D721Med (cell line): ENCODE results near the gene SZT2.

Source experiments
- DNase-seq: peaks from one replicate; pipeline ENCODE4 v3.0.0; 2011; ENCODE audit warnings: low spot score; ENCODE audit not compliant: insufficient read length
- FAIRE-seq: peaks from 2 replicates; lab custom pipeline; 2011; peaks lifted over from hg19 to GRCh38; lab: Jason Lieb, UNC
- TF ChIP-seq, protein P1 (sequence below): IDR thresholded peaks from 2 replicates; pipeline ENCODE4 v1.5.1; 2012; ENCODE audit warnings: mild to moderate bottlenecking, control low read depth; ENCODE audit not compliant: insufficient read depth; ENCODE audit errors: missing control alignments

The SZT2 gene

DNA sequence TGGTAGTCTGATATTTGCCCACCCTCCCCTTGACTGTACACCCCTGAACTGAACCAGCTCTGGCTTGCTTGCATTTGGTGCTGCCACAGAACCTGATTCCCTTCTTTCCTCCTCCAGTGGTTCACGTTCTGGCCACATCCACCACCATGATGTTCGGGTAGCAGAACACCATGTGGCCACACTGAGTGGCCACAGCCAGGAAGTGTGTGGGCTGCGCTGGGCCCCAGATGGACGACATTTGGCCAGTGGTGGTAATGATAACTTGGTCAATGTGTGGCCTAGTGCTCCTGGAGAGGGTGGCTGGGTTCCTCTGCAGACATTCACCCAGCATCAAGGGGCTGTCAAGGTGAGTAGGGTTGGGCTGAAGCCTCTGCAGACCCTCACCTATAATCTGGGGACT, 29.1 kb upstream of the SZT2 start:
- DNase-seq (no peak), FAIRE-seq (no peak)
- TF ChIP-seq, protein P1, sequence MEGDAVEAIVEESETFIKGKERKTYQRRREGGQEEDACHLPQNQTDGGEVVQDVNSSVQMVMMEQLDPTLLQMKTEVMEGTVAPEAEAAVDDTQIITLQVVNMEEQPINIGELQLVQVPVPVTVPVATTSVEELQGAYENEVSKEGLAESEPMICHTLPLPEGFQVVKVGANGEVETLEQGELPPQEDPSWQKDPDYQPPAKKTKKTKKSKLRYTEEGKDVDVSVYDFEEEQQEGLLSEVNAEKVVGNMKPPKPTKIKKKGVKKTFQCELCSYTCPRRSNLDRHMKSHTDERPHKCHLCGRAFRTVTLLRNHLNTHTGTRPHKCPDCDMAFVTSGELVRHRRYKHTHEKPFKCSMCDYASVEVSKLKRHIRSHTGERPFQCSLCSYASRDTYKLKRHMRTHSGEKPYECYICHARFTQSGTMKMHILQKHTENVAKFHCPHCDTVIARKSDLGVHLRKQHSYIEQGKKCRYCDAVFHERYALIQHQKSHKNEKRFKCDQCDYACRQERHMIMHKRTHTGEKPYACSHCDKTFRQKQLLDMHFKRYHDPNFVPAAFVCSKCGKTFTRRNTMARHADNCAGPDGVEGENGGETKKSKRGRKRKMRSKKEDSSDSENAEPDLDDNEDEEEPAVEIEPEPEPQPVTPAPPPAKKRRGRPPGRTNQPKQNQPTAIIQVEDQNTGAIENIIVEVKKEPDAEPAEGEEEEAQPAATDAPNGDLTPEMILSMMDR = no peak

DNA sequence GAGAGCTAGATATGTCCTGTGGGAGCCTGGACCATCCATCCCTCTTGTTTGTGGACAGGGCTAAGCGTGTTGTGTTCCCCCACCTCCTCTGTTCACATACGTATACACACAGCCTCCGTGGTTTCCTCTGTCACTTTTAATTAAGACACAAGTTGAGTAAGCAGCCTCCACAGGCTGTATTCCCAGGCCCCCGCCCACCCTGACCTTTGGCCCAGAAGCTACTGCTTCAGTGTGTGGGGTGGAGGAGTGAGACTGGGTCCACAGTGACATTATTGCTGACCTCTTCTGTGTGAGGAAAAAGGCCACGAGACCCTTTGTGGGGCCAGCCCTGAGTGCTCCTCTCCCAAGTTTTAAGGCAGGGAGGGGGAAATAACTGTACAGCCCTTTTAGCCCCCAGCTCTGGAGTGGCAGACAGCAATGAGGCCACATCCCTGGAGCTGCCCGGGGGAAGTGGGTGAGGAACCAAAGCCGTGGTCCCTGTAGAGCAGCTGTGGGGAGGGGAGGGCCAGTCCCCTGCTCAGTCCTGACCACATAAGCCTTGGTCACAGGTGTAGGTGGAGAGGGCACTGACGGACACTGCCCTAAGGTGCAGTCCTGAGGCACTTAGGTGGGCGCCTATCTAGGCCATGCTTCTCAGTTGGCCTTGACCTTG, 26.3 kb upstream of the SZT2 start:
- TF ChIP-seq, protein P1 = no peak
- DNase-seq (no peak), FAIRE-seq (no peak)

DNA sequence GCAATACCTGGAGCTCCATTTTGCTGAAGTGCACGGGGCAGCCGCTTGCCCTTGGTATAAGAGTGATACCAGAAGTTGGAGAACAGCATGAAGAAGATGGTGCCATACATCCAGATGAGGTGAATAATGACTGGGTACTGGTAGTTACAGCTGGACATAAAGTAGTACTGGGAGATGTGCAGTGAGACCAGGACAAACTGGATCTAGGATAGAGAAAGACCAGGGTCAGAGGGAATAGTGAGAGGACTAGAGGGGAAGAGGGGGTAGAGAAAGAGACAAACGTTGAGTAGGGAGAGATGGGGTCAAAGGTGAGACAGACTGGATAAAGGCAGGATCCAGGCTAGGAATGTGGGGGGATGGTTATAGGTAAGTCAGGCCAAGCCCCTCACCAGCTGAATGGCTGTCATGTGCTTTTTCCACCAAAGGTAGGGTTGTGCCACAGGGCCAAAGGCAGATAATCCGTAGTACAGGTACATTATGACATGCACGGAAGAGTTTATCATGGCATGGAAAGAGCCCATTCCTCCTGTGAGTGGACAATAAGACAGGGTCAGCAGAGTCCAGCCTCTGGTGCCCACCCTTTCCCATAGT, 25.7 kb upstream of the SZT2 start:
- TF ChIP-seq, protein P1 = no peak
- no peak for DNase-seq
- no peak for FAIRE-seq

DNA sequence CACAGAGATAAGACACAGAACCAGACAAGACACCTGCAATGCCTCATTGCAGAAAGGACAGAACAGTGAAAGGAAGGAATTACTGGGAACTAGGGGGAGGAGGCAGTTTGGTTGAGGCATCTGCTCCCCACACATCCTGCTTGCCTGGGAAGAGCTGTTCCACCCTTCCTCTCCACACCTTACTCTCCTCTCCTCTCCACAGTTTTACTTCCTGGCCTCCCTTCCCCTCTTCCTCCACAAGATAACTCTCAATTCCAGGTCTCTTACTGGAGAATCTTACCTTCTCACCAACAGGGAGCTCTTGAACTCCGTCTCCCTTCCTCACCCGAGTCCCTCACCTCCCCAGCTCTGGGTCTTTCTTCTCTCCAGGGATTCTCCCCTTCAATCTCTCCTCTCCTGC, 24.0 kb upstream of the SZT2 start:
- DNase-seq (no peak), FAIRE-seq (no peak)
- TF ChIP-seq, protein P1 = no peak

DNA sequence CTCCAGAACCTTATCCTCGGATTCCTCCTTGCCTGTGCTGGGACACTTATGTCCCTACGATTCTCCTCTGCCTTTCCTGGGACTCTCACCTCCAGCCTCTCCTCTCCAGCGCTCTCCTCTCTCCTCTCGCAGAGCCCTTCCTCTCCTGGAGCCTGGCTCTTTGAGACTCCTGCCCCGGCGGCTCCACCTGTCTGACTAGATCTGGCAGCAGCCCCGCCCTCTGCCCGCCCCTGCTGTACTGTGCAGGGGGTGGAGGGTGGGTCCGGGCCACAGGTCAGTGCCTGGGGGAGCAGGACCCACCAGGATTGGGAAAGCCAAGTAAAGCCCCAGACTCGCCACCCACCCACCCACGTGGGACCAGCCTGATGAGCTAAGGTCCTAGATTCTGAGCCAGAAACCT, 23.5 kb upstream of the SZT2 start:
- DNase-seq (no peak), FAIRE-seq (no peak)
- TF ChIP-seq, protein P1 = no peak

DNA sequence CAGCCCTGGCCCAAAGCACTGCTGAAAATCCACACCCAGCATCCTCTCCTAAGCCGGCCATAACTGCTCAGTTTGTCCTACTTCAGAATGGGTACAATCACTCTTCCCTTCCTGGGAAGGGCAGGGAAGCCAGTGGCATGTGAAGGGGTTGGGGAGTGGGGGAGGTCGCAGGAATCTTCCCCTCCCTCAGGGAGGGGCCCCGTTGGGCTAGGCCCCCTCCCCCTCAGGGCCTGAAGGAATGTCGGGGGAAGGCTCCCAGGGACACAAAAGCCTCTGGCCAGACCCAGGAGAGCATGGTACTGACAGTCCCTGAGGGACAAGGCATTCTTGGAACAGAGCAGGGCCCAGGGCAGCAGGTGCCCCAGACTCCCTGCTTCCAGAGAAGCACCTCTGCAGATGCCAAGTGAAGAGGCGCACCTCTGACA, 23.1 kb upstream of the SZT2 start:
- DNase-seq (no peak), FAIRE-seq (no peak)
- TF ChIP-seq, protein P1 = no peak
